GM21786 (cell line): Measurements from ENCODE around the gene ANKRD50.

ENCODE experiments used
- ATAC-seq: cut with Tn5 transposase; IDR thresholded peaks from one replicate; pipeline ENCODE4 v1.9.1; 2021; ENCODE audit not compliant: unreplicated experiment

The ANKRD50 gene

DNA sequence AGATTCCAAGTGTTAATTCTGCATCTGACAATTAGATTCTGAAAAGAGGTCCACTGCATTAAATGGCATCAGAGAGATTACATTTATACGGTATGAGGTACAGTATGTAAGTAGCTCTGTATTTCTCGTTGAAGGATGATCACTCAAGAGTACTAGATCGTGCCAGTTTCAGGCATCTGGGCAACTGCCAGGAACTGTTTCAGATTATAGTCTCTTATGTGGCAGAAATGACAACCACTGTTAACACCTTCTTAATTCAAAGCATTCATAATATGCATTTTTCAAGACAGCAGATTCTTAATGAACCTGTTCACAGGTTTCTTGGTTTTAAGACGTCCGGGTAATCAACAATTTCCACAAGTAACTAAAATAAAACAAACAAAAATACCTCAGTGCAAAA, 1.6 kb downstream of the ANKRD50 start:
- no peak for ATAC-seq

DNA sequence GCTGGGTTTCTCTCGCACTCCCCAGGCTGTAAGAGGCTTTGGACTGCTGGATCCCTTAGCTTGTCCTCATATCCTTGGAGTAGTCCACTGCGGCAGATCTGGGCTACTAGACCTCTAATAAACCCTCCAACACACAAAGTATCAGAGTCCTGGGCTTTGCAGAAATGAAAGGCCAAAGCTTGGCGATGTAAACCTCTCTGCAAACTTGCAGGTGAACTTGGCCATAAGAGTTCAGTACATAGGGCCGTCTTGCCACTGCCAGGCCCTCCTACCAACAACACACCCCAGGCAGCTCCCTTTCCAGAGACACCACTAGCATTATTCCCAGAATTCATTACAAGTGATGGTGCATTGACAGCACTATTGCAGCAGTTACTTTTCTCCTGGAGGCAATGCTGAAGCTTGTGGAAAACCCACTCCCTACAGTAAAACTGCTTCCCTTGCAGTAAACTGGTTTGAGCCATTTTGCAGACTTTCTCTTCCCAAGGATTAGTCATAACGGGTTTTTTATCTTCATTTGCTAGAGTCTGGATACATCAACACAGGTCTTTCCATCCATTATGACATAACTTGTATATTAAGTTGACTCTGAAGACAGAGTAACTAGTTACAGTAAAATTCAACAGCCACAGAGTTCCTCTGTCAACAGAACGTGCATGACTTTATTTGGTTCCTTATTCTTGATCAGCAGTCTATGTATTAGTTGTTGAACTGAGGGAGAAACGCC, 2.4 kb downstream of the ANKRD50 start:
- no peak for ATAC-seq

DNA sequence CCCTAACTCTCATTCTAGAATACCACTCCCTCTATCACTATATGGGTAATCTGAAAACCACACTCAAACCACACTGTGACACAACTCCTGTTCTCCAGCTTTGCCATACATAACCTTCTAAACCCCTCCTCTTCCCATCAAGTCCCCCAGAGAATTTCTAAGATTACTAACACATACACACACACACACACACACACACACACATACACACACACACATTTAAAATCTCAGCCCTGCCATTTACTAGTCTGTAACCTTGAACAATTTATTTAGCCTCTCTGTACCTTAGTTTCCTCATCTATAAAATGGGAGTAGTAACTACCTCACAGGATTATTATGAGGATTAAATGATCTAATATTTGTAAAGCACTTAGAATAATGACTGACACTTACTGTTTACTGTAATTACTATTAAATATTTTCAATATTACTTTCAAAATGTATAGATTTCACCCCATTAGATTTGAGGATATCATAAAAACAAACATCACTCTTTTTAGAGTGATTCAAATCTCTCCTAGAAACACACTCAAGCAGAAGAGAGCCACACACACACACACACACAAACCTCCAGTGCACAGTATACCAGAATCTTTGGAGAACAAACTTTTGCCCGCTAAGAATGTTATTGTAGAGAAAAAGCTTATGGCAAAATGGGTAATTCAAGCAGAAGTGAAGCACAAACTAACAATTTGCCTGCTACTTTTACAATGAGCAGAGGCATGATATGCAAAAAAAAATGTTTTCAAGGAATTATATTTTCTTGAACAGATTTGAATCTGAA, 3.8 kb downstream of the ANKRD50 start:
- ATAC-seq: no peak

DNA sequence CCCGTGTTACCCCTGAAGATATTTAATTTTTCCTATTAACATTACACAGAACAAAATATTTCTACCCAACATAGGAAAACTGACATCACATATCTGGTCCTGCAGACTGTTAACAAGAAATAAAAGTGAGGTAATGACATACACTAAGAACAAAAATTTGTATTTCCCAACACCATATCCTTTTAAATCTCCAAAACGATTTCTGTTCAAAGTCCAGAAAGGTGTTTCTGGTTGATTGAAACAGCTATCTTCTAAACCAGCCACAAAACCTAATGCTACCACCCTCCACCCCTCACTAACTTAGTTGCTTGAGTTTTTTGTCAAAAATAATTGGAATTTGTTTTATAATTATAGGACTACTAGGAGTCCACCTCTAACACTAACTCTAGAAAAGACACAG, 7.1 kb downstream of the ANKRD50 start:
- no peak for ATAC-seq

DNA sequence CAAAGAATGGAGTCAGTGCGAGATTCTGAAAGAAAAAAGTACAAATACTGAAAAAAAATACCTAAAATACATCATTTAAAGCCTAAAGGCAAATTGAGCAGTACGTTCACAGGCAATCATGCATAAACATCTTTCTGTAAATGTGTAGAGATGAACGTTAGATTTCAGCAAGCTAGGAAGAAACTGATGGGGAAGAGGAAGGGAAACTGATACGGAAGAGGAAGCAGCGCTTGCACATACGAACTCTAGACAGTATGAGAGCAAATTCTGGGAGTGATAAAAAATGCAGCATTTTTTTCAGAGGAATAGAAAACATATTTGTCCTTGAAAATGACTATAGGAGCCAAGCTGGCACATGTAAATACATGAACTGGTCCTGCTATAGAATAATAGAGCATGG, 9.4 kb downstream of the ANKRD50 start:
- ATAC-seq: no peak

DNA sequence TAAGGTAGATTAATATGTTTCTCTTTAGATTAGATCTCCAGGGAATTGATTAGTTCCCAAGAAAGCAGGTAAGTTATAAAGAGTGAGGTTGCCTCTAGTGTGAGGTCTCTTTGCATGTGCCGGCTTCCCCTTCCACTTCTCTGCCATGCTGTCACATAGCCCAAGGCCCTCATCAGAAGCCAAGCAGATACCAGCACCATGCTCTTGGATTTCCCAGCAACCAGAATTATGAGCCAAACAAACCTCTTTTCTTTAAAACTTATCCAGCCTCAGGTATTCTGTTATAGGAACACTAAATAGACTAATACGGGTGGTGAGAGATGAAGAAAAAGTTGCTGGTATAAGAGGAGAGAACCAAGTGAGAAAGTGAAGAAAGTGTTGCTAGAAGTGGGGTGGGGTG, 15.1 kb downstream of the ANKRD50 start:
- no peak for ATAC-seq

DNA sequence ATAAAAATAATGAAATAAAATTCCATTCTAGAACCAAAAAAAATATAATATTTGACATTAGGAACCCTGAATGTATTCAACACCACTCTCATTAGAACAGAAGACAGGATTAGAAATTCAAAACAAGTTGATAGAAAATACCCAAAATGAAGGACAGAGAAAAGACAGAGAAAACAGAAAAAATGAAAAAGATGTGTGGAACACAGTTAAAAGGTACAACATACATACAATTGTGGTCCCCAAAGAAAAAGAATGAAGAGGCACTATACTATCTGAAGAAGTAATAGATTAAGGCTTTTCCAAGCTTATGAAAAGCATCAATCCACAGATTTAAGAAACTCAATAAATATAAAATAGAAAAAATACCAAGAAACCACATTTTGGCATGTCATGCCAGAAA, 16.4 kb downstream of the ANKRD50 start:
- ATAC-seq: no peak

DNA sequence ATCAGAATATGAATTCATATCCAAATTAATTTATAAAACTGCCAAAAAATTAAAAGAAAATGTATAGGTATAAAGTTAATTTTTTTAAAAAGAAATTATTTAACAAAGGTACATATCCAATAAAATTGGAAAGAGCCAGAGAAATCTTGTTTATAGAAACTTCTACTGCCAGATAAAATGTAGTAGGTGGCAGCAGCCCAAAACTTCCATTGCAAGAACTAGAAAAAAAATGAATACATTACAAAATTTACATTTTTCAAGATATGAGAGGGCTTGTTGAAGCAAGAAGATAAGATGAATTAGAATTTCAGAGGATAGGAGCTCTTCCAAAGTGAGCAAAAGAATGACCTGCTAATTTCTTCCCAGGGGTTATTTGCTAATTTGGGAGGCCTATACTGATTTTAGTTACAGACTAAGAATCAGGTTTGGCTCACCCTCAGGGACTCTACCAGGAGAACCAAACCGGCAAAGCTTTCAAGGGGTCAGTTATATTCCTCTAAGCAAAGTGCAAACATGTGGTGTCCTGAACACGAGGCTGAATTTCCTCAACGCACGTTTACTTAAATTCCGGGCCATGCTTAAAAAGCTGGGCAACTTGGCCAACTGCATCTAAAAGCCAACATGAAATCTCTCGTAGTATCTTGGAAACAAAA, 17.5 kb downstream of the ANKRD50 start:
- no peak for ATAC-seq

DNA sequence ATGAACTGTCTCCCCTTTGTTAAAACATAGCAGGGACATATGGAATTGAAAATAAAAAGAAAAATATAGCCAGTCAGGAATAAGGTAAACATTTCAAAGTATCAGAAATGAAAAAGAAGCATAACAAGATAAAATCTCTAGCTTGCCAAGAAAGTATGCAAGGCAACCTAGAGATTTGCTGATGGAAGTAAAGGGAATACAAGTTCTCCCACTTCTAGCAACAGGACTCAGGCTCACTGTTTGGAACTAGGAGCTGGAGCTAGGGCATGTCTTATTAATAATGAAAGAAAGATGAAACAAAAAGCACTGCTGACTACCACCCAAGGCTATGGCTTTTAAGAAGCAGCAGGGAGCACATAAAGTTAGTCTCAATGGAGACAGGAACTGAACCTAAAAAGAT, 18.2 kb downstream of the ANKRD50 start:
- no peak for ATAC-seq

DNA sequence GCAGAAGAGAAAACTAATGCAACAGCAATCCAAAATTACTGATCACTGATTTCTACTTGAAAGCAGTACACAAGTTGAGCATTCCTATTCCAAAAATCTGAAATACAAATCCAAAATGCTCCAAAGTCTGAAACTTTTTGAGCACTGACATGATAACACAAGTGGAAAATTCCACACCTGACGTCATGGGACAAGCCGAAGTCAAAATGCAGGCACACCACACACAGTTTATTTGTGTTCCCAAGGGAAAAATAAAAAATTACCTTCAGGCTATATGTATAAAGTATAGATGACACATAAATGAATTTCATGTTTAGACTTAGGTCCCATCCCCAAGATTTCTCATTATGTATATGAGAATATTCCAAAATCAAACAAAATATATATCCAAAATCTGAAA, 20.7 kb downstream of the ANKRD50 start:
- no peak for ATAC-seq

DNA sequence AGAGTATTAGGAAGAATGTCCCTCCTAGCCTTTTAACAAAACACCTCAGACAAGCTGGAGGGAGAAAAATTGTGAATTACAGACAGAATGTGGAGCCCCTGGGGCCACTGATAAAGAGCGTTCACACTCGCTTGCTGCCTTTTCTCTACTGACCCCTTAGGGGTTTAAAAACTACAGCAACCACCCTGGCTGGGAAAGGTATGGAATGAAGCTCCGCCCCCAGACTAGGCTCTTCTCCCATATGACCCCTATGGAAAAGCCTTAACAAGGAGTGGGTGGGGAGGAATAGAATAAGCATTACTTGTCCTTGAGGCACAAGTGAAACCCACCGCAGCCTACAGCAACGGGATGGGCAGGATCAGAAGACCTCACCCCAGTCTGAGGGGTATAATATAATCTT, 26.3 kb downstream of the ANKRD50 start:
- no peak for ATAC-seq

DNA sequence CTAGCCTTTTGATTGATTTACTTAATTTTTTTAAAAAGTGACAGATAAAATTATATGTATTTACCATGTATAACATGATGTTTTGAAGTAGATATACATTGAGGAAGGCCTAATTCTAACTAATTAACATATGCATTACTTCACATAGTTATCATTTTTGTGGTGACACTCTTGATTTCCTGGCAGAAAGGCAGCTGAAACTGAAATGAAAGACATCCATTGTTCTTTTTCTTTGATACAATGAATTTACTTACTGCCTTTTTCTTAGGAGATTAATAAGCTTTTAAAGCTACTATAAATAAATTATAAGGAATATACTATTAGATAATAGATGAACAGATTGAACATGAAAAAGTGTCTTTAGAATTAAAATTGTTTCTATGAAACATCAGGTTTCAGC, 26.7 kb downstream of the ANKRD50 start:
- no peak for ATAC-seq

DNA sequence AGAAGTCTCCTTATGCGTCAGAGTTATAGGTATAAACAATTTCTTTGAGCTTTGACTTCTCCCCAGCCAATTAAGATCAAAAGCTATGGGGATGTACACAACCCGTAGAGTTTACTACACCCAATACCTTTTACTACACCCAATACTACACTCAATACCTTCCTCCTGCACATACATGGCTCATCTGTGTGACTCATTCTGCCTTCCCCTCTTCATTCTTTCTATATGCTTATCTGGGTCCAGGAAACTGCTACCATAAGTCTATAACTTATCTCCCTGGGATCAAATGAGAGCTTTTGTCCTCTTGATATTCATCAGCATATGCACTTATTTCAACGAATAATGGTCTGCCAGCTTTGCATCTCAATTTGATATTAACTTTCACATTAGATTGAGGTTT, 28.2 kb downstream of the ANKRD50 start:
- ATAC-seq: no peak

DNA sequence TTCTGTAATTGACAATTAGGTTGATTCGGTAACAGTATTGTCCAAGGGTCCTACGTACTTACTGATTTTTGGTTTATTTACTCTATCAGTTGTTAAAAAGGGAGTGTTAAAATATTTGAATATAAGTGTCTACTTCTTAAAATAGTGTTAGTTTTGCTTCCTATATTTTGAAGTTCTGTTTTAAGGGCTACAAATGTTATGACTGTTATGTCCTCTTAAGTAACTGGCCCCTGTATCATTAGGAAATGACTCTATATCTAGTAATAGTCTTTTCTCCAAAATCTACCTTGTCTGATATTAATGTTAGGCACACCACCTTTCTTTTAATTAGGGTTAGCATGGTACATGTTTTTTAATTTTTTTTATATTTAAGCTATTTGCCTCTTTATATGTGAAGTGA, 30.1 kb downstream of the ANKRD50 start:
- ATAC-seq: no peak

DNA sequence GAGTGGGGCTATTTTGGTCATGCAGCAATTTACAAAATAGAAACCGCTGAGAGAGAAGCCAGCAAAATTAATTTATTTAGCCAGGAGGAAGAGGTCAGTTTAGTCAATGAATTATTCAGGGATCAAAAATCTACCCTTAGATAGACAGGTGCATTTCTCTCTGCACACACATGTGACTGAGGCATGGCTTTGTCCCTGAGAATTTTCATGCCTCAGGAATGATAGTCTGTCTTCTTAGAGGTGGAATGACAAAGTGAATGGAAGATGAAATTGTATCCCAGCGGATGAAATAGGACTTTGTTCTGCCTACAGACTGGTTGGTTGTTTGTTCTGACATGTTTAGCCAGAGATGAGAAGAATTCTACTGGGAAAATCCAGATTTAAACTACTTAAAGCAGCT, 46.0 kb downstream of the ANKRD50 start:
- no peak for ATAC-seq

DNA sequence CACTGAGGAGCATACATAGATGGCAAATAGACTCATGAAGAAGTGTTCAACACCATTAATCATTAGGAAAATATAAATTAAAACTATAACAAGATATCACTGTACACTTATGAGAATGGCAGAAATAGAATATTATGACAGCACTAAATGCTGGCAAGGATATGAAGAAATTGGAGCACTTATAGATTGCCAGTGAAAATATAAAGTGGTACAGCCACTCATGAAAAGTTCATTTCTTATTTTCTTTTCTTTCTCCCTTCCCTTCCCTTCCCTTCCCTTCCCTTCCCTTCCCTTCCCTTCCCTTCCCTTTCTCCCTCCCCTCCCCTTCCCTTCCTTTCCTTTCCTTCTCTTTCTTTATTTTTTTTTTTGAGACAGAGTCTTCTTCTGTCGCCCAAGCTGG, 53.7 kb downstream of the ANKRD50 start:
- ATAC-seq: no peak

DNA sequence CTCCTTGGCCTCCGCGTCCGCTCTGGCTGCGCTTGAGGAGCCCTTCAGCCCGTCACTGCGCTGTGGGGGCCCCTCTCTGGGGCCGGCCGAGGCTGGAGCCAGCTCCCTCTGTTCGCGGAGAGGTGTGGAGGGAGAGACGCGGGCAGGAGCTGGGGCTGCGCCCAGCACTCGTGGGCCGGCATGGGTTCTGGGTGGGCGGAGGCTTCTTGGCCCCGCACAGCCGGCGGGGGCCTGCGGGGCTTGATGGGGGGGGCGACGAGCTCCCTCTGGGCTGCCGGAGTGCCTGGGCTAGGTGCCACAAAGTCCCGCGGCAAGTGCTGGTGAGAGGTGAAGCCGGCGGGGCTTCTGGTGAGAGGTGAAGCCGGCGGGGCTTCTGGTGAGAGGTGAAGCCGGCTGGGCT, 61.9 kb downstream of the ANKRD50 start:
- ATAC-seq: no peak

DNA sequence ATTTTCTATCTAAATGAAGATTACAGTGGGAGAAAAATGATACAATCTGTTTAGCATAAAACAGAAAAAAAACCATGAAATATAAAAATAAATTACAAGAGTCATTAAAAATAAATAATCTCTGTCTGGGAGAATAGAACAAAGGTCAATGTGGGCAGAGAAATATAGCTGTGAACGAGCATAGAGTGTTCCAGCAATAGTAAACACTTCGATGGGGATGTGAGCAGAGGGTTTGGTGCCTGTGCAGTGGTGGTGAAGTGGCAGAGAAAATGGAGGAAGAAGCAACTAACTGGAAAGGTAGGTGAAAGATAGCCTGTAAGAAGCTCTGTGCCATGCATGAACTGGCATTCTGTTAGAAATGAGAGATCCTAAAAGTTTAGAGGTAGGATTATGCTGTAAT, 64.9 kb downstream of the ANKRD50 start:
- ATAC-seq: no peak

DNA sequence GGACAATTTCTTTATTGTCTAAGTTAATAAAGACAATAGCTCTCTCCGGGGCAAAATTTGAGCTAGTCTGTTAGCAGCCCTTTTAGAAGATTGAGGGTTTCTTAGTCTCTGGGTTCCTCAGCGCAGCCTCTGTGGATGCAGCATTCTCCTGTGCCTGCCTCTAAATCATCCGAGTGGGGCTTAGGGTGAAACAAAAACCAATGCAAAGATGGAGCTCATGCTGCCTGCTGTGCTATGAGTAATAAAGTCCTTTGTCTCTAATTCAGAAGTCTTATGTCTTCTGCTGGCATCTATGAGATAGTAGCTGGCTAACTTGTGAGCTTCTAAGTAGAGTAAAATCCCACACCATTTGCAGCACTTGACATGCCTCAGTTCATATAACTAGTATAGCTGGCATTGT, 67.9 kb downstream of the ANKRD50 start:
- ATAC-seq: no peak

DNA sequence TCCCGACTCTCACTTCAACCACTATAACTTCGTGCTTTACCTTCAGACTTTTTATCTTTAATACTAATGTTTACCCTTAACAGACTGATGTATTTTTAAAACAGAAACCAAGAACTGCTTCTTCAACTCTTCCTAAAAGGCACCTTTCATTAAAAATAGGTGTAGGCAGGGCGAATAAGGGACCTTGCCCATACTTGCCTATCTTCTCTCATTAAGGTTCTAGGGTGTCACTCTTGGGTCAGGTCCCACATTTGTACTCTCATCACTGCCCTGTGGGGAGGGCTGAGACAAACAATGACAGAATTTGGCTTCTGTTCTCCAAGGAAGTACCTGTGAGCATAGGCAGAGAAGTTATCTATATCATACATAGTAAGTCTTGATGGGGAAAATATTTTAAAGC, 69.7 kb downstream of the ANKRD50 start:
- no peak for ATAC-seq

DNA sequence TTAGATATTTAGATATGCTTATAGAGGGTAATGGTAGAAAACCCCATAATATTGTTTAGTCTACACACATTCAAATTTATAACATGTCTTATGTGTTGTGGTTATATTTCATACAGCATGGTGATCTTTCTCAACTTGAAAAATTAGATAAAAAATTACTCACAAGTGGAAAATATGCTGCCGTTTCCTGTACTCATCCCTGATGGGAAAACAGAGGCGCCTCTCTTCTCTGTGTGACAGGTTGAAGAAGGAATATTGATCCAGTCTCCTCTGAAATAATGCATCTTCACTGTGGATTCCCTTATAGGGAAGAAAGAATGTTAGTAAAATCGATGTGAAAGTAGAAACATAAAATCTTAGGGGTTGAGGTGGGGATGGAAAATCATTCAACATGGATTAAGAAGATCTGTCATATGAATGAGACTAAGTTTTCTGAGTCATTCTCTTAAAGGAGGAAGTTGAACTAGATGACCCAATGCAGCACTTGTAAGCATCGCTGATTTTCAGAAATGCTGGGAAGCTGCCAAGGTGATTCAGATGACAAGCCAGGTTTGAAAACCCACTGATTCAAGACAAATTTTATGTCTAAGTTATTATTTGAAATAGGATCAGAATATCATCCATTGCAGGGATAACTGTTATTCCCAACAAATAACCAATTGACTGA, 70.7 kb downstream of the ANKRD50 start:
- ATAC-seq: peak; percentile 73
